G401.6 (cell line): ENCODE data around the gene CCNYL1.
"Not testable (repeated sequence)": the region's sequence is repeated elsewhere in the genome, so short reads cannot be mapped to it uniquely, and the experiment has no call there.

Experiments used
- FAIRE-seq: peaks from 2 replicates; lab custom pipeline; 2012; peaks lifted over from hg19 to GRCh38; lab: Jason Lieb, UNC

The CCNYL1 gene

DNA sequence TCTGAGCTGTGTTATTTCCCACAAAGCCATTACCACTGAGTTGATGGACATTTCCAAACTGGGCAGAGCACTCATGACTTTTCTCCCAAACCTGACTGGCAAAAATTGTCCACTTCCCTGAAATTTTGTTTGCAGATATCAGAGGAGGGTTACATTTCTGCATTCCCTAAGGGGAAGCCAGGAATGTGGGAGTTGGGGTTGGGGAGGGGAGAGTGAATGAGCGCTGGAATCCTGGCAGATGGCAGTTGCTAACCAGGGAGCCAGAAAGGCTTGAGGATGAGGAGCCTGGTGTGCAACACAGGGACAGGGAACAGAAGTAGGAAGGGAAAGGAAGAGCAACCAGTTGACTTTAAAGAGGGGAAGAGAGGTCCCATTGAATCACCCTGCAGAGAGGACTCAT, 14.0 kb upstream of the CCNYL1 start:
- no peak for FAIRE-seq

DNA sequence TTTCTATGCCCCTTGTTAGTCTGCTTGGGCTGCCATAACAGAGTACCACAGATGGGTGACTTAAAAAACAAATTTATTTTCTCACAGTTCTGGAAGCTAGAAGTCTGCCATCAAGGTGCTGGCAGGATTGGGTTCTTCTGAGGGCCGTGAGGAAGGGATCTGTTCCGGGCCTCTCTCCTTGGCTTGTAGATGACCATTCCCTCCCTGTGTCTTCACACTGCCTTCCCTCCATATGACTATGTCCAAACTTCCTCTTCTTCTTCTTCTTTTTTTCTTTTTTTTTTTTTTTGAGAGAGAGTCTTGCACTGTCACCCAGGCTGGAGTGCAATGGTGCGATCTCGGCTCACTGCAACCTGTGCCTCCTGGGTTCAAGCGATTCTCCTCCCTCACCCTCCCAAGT, 13.1 kb upstream of the CCNYL1 start:
- FAIRE-seq = no peak

DNA sequence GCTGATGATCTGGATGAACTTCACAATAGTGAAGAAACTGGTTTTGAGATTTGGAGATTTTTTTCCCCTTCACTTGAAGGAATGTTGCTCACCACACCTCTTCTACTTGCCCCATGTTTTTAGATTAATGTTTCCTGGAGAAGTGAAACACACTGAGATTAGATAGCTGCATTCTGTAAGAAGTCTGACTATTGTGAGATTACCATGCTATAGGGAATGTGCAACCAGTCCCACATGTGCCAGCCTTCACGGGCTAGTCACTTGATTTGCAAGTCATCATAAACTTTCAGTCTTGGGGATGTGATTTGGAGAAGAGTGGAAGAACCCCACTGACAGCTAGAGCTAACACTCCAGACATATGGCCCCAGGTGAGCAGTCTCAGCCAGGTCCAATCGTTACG, 7.4 kb upstream of the CCNYL1 start:
- no peak for FAIRE-seq

DNA sequence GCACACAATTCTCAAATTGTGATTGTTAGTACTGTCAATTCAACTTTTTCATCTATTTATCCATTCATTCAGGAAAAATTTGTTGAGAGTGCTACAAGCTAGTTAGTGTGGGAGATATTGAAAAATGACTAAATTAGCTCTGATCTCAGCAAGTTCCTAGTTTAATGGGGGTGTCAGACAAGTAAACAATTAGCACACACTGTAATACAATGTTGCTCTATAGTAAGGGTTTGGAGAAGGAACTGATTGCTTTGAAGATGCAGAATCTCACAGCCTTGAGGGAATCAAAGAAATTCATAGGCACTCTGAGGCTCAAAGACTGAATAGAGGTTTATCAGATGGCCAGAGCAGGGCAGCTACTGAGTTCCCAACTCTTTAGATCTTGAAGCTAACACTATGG, 6.8 kb upstream of the CCNYL1 start:
- no peak for FAIRE-seq

DNA sequence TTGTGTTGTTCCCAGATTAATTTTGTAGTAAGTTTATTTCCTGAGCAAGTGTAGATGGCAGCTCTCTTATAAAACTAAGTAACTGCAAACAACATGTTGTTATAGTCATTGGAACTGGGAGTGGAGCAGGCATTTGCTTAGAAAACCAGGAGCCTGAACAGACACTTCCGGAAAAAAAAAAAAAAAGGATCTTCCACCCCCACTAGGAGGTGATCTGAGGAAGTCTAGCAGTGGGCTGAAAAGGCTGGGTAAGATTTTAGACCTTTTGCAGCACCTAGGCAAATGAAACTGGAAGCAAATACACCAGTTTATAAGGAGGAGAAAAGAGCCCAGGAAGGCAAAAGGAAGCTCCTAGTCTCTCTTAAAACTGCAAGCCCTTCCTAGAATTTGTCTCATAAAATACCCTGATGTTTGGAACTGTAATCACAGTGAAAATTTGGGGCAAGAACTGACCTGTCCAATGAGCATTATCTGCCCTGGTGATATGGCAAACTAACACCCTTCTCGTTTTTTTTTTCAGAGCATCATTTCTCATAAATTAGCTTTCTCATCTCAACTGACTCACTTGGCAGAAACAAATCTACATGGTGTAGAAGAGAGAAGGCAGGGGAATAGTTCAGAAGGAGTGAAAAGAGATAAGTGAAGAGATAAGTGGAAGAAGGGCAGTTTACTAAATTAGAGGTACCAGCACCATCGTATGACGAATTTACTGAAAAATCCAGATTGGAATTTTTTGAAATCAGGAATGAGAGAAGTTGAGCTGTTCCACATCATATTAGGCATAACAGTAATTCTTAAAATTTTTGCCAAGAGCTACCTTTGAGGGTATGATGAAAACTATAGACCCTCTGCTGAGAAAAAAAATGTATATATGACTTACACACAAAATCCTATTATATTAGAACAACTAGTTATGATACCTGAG, 4.2 kb upstream of the CCNYL1 start:
- FAIRE-seq = no peak

DNA sequence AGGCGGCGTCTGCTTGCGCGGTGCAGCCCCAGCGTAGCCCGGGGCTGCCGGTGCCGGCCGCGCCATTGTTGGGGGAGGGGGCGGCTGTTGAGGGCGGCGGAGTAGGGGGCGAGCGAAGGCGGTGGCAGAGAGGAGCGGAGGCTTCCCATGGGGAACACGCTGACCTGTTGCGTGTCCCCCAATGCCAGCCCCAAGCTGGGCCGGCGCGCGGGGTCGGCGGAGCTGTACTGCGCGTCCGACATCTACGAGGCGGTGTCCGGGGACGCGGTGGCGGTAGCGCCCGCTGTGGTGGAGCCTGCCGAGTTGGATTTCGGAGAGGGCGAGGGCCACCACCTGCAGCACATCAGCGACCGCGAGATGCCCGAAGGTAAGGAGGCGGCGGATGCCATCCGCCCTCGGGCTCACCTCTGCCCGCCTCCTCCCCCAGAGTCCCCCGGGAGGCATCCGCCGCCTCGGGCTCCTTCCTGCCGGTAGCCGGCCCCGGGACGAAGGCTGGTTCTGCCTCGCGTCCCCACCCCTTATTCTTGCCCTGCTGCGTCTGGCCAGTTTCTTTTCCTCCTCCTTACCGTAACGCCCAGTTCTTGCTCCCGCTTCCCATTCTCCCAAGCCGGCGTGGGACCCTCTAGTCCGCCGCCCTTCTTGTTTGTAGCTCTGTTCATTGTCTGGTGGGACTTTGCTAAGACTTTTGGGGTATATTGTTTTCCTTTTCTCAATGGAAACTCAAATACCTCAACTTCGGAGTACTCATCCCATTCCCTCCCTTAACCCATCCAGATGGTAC, 500 bp downstream of the CCNYL1 start:
- FAIRE-seq = no peak

DNA sequence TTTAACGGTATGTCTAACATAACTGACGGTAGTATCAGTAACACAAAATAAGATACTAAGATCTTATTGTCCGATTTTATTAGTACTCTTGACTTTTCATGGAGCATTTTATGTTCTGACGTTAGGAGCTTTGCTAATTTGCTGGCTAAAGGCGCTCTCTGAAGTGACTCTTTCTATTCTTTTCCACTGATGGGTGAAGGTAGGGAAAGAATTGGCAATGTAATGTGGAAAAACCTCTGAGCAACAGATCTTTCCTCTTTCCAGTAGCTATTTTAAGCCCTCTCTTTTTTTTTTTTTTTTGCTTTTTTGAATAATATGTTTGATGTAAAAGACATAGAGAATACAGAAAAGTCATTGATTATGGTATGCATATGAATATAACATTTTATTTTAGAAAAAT, 4.6 kb downstream of the CCNYL1 start:
- FAIRE-seq = no peak

DNA sequence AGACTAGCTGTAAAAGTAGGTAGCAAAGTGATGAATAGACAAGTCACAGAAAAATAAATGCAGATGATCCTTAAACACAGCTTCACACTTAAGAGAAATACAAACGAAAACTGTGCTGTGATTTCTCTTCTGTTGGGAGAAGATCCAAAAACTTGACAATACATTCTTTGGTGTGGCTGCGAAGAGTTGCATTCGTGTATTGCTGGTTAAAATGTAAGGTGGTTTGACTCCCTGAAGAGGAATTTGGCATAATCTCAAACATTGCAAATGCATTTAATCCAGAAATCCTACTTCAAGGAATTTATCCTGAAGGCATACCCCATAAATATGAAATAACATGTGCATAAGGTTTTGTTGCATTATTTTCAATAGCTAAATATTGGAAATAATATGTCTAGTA, 7.1 kb downstream of the CCNYL1 start:
- no peak for FAIRE-seq

DNA sequence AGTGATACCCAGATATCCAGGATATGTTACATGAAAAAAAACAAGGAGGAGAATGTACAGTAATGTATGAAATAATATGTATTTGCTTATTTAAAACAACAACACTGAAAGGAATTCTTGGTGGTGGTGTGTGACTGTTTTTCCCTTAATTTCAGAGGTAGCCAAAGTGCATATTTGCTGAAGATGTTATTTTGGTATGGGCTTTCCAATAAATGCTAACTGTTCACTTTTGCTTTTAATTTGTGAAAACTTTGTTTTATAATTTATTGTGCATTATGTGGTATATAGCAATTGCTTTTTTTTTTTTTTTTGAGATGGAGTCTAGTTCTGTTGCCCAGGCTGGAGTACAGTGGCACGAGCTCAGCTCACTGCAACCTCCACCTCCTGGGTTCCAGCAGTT, 7.6 kb downstream of the CCNYL1 start:
- FAIRE-seq = no peak

DNA sequence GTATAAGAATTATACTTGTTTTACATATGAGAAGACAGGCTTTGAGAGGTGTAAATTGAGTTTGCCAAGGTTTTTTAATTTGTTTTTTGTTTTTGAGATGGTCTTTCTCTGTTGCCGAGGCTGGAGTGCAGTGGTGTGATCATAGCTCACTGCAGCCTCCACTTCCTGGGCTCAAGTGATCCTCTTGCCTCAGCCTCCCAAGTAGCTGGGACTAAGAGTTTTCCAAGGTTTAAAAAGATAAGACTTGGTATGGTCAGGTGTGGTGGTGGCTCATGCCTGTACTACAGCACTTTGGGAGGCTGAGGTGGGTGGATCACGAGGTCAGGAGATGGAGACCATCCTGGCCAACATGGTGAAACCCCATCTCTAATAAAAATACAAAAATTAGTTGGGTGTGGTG, 8.2 kb downstream of the CCNYL1 start:
- FAIRE-seq = not testable (repeated sequence)

DNA sequence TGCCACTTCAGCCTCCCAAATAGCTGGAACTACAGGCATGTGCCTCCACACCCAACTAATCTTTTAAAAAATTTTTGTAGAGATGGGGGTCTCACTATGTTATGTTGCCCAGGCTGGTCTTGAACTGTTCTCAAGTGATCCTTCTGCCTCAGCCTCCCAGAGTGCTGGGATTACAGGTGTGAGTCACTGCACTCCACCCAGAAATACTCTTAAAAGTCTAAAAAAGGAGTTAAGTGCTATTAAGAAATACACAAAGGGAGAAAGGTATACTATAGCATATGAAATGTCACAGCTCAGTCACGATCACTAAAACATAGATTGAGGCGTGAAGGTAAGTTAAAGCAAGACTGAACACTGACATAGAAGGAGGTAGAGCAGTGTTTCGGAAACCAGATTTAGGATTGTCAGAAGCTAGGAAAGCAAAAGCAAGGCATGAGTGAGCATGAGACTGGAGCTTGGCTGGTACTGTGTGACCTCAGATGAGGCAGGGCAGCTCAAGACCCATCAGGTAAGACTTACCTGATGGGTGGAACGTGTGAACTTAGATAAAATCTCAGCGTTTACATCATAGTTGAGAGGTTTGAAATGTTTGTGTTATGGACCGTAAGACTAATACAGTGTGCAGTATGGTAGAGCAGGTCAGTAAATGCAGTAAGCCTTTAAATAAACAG, 9.2 kb downstream of the CCNYL1 start:
- FAIRE-seq = no peak

DNA sequence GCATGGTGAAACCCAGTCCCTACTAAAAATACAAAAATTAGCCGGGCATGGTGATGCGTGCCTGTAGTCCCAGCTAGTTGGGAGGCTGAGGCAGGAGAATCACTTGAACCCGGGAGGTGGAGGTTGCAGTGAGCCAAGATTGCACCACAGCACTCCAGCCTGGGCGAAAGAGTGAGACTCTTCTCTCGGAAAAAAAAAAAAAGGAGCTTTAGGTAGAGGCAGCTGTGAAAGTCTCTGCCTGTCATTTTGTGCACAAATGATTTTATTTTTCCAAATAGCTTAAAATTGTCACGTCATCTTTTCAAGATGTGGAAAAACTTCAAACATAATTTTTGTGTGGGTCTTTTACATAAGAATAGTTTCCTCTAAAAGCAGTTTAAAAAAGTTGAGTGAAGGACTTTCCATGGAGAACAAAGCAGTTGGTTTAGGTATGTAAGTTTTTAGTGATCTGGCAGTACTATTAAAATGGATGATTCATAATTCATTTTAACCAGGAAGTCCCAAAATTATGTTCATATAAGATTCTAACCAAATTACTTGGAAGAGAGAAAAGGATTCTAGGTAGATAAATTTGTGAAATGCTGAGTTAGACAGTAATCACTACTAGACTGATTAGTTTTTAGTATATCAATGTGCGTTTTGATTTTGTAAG, 11.5 kb downstream of the CCNYL1 start:
- FAIRE-seq = no peak

DNA sequence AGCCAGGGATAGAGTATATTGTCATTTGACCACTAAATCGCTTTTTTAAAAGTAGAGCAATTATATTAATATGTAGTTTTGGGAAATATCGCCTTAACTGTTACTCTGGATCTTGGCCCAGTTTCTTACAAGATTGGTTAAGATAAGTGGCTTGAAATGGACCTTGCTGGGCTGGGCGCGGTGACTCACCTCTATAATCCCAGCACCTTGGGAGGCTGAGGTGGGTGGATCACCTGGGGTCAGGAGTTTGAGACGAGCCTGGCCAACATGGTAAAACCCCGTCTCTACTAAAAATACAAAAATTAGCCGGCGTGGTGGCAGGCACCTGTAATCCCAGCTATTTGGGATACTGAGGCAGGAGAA, 12.0 kb downstream of the CCNYL1 start:
- FAIRE-seq = not testable (repeated sequence)

DNA sequence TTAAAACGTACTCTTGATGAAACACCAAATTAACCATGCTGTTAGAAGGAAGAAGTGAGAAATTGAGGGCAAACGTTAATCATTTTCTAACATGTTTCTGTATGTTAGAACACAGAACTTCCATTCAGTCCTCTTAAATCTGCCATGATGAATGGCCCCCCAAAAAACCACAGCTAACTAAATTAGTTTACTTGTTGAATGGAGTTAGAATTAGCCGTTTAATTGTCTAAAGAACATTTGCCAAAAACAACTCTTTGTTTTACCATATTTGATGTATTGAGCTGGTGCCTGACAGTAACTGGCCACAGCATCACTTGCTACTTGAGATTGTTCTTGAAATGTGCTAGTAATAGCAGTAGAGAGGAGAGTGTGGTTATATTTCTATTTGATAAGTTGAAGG, 12.7 kb downstream of the CCNYL1 start:
- no peak for FAIRE-seq

DNA sequence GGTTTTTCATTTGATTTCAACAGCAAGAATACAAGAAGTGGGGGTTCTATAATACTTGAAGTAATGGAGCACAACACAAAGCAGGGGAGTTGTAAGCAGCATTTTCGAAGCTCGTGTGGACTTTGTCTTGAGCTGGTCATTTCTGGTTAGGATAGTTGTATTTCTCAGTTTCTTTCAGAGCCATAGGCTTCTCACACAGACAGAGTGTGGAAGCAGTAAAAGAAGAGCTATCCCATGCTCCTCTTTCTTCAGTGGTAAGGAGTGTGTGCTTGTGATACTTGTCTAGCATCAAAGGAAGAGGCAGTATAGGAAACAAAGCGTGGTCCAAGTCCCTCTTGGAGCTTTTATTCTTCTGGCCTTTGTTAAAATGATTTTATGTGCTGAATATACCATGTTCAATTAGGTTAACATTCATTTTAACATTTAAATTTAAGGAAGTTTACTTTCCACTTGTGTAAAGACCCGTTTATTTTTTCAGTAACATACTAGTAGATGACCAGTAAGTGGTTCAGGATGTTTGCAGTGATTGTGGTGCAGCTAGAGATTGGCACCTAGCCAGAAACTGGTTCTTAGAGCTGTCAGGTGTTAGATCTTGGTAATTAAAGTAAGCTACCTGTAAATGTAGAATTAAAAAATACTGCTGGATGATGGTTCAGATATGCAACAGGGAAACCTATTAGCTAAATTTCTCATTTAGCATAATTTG, 14.6 kb downstream of the CCNYL1 start:
- no peak for FAIRE-seq

DNA sequence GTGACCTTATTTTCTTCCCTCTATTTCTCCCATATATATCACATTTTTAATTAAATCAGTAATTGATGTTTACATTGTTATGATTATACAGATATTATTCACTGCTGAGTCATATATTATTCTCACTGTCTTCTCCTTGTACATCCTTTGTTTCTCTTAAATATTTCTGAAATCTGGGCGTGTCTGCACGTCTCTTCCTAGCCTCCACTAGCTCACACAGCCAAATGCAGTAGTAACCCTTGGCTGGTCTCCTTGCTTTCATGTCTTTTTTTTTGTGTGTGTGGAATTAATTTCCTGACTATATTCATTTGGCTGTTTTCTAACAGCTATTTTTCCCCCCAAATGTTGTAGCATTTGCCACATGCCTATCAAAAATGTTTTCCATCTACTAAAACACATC, 15.8 kb downstream of the CCNYL1 start:
- FAIRE-seq = no peak

DNA sequence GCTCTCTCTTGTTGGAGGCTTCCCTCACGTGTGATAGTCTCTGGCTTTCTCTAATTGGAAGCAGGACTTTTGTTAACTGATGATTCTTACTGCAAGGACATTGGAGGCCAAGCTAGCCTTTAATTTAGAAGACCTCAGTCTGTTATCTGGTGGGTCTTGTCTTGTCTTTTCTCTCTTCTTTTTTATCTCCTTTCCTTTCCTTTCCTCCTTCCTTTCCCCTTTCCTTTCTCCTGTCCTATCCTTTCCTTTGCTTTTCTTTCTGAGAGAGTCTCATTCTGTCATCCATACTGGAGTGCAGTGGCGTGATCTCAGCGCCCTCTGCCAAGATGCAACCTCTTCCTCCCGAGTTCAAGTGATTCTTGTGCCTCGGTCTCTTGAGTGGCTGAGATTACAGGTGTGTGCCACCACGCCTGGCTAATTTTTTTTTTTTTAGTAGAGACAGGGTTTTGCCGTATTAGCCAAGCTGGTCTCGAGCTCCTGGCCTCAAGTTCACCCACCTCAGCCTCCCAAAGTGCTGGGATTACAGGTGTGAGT, 18.1 kb downstream of the CCNYL1 start:
- no peak for FAIRE-seq

DNA sequence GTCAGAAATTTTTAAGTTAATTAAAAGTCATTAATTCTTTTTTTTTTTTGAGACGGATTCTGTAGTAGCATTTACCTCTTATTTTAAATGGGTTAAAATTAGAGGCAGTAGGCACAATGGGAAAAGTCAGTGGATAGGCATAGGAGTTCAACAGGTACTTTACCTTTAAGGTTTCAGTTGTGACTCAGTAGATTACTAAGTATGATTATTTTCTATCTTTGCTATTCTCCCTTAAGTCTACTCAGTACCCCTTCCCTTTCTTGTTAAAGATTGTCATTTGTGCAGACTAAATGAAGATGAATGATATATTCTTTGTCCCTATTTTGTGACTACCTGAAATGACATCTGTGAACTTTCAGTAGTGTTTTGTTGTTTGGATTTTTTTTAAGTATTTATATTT, 19.7 kb downstream of the CCNYL1 start:
- no peak for FAIRE-seq

DNA sequence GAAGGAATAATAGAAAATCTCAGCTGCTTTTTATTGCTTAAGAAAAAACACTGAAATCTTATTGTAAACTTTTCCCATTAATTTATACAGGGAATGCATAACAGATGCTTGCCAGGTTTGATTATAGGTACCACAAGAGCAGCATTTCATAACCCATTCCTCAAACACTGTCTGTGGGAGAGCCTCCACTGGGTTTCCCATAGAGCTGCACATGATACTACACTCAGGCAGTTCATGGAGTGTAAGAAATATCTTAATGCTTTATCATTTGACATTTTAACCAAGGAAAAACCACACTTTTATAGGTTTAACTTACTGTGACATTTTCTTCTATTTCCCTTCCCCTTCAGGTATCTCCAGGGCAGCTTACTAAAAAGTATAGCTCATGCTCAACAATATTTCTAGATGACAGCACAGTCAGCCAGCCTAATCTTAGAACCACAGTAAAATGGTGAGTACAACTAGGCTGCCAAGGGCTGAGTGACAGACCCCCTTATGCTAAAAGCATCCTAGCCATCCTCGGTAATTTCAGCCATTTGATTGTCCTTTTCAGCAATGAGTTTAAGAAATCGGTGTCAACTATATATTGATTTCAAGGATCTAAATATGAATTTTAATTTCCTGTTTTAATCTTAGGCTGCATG, 22.3 kb downstream of the CCNYL1 start:
- peak; percentile 21 for FAIRE-seq

DNA sequence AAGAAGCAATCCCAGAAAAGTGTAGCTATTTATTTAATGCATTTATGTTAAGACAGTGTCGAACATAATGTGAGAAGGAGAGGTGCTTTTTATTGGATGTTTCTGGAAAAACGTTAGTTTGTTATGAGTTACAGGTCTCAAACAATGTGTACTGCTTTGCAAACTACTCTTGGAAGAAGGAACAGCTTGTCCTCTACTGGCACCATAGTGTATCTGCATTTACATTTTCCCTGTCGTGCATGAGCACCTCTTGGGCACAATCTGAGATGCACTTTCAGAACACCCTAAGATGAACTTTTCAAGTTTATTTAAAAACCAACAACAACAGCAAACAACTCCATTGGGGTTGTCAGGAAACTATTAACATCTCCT, 22.8 kb downstream of the CCNYL1 start:
- FAIRE-seq = peak; percentile 84
